GM10248 (cell line): ENCODE measurements around the gene KCNIP4.

Experiments
- CTCF ChIA-PET: fragments of 300-600 bp; sonication (Branson Sonifier 250); formaldehyde crosslinking; extraction: SDS; loops from one replicate; lab custom pipeline; 2021; ENCODE audit warnings: antibody characterized with exemption; lab: Yijun Ruan, JAX
- POLR2A ChIA-PET: fragments of 350-650 bp; sonication (Branson Sonifier 250); formaldehyde crosslinking; extraction: SDS; loops from one replicate; lab custom pipeline; 2020; ENCODE audit warnings: antibody characterized with exemption; lab: Yijun Ruan, JAX
- DNase-seq: peaks from one replicate; pipeline ENCODE4 v3.0.0; 2012; ENCODE audit errors: extremely low spot score
- TF ChIP-seq, protein P1 (sequence below): IDR thresholded peaks from 2 replicates; pipeline ENCODE4 v1.5.1; 2012; ENCODE audit warnings: mild to moderate bottlenecking, low read depth; ENCODE audit errors: extremely low read depth, missing control alignments, control extremely low read depth

KCNIP4 gene

DNA sequence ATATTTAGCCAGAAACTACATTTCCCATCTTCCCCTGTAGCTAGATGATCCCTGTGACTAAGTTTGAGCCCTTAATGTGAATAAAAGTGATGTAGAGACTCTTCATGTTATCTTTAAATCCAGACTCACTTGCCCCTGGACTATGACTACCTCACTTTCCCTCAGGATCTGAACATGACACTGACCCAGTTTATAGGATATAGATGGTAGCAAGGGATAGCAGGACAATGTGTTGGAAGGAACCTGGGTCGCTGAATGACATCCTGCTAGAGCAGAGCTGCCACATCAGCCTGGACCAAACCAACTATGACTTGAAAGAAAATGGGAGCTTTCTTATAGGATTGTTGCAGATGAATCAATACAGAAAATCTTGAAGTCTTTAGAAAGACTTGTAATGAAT is 1110.1 kb downstream of the KCNIP4 start:
- no peak for DNase-seq
- ChIA-PET POLR2A (no interaction called here), CTCF (no interaction called here)
- TF ChIP-seq, protein P1, sequence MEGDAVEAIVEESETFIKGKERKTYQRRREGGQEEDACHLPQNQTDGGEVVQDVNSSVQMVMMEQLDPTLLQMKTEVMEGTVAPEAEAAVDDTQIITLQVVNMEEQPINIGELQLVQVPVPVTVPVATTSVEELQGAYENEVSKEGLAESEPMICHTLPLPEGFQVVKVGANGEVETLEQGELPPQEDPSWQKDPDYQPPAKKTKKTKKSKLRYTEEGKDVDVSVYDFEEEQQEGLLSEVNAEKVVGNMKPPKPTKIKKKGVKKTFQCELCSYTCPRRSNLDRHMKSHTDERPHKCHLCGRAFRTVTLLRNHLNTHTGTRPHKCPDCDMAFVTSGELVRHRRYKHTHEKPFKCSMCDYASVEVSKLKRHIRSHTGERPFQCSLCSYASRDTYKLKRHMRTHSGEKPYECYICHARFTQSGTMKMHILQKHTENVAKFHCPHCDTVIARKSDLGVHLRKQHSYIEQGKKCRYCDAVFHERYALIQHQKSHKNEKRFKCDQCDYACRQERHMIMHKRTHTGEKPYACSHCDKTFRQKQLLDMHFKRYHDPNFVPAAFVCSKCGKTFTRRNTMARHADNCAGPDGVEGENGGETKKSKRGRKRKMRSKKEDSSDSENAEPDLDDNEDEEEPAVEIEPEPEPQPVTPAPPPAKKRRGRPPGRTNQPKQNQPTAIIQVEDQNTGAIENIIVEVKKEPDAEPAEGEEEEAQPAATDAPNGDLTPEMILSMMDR, result no peak

DNA sequence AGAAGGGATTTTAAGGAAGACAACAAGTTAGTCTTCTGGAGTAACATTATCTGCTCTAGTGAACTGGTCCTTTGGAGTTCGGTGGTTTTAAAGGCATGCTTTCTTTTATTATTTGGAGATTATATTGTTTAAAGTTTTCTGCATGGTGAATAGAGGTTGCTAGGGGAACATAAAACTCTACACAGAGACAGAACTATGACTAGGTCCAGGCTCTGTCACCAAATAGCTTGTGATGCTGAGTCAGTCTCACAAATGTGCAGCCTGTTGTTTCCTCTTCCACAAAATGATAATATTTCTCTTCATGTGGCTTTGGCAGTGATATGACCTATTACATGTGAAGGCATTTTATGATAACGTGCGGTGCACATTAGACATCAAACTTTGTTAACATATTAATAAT is 1115.7 kb downstream of the KCNIP4 start:
- POLR2A ChIA-PET, result no interaction called here
- TF ChIP-seq, protein P1, result no peak

DNA sequence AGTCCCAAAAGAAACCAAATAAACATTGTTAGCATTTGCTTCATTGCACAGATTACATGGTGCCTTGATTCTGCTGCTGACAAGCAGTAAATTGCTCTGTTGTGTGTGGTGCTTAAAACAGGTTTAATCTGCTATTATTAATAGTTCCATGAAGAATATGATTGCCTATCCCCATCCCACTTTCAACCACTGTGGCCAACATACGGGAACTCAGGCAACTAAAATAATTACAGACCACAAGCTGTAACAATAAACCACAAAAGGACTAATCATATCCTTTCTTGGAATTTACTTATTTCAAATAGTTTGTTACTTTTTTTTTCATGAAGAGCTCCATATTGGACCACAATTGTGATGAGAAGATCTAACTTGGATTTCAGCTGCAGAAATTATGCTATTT is 1116.8 kb downstream of the KCNIP4 start:
- TF ChIP-seq, protein P1, result no peak
- CTCF ChIA-PET, result no interaction called here
- POLR2A ChIA-PET, result no interaction called here
- no peak for DNase-seq

More for the DNA sequence above, 1115.7 kb downstream of the KCNIP4 start:
- CTCF ChIA-PET, result no interaction called here
- DNase-seq, result no peak

- DNase-seq, result no peak
- TF ChIP-seq, protein P1, result no peak
- POLR2A ChIA-PET, result no interaction called here
- CTCF ChIA-PET, result interaction anchor here (0.8 to 1.6 kb wide), 3 partner anchors 8 to 30 kb away, joined by 3 to 4 read pairs (median 4); no protein-coding TSS in a partner anchor
These were observed 1118.8 kb downstream of the KCNIP4 start for GRCh38 chr4:20829617-20830357.

GRCh38 chr4:20825505-20825904 is 1123.1 kb downstream of the KCNIP4 start:
- TF ChIP-seq, protein P1, result no peak
- CTCF ChIA-PET, result no interaction called here

GRCh38 chr4:20816287-20816686 is 1132.3 kb downstream of the KCNIP4 start:
- CTCF ChIA-PET, result interaction anchor here (1.2 kb wide), 1 partner anchor 12 kb away, joined by 3 read pairs; no protein-coding TSS in a partner anchor
- POLR2A ChIA-PET, result no interaction called here
- no peak for DNase-seq
- TF ChIP-seq, protein P1, result no peak

More at GRCh38 chr4:20825505-20825904, 1123.1 kb downstream of the KCNIP4 start:
- POLR2A ChIA-PET, result no interaction called here
- DNase-seq, result no peak
